B cell (primary cell): ENCODE measurements around the gene SMIM10L2A. TPM values are rescaled to one million over a fixed set of nuclear protein-coding genes. Genes with fewer than 3 reads are reported as not detected.

Source experiments
- ATAC-seq: fragments of 200-7000 bp; cut with Tn5 transposase; one replicate; pipeline ENCODE4 v1.10.0; 2021; ENCODE audit warnings: low read depth, mild to moderate bottlenecking, moderate number of reproducible peaks, moderate library complexity
- CTCF ChIA-PET: fragments of 350-600 bp; sonication (Branson Sonifier 250); formaldehyde crosslinking; loops from one replicate; lab custom pipeline; 2021; ENCODE audit warnings: antibody characterized with exemption, inconsistent platforms; lab: Charles Lee
- POLR2A ChIA-PET: fragments of 350-600 bp; sonication (Branson Sonifier 250); formaldehyde crosslinking; loops from one replicate; lab custom pipeline; 2021; ENCODE audit warnings: antibody characterized with exemption; lab: Charles Lee
- DNase-seq: peaks from one replicate; pipeline ENCODE4 v3.0.0; 2013
- H2AFZ ChIP-seq: 2 replicates; pipeline ENCODE4 v1.6.1; 2012; ENCODE audit warnings: mild to moderate bottlenecking, low read depth, low read length; ENCODE audit not compliant: insufficient read depth, poor library complexity, severe bottlenecking
- H3K27ac ChIP-seq, 2 donors: 1 replicate in 1 of 2; 2 replicates in 1 of 2; pipeline ENCODE4 v1.5.1; 2012 to 2013; ENCODE audit warnings: low read length in 2 of 2, mild to moderate bottlenecking in 2 of 2, moderate library complexity in 1 of 2
- H3K27me3 ChIP-seq, 4 experiments: fragments of 200-600 bp in 1 of 4; sonication (generic) in 1 of 4; replicated peaks in 1 of 4; 1 replicate in 2 of 4; 2 replicates in 2 of 4; pipeline versions ENCODE4 v1.6.1 to v1.7.0; 2013 to 2016; ENCODE audit warnings: low read length in 3 of 4, mild to moderate bottlenecking in 2 of 4, mixed read lengths in 1 of 4, moderate library complexity in 1 of 4; ENCODE audit not compliant: insufficient read depth in 4 of 4, control insufficient read depth in 3 of 4; ENCODE audit errors: control extremely low read depth in 1 of 4
- H3K36me3 ChIP-seq, 2 experiments: replicated peaks in 1 of 2; 1 replicate in 1 of 2; 2 replicates in 1 of 2; pipeline versions ENCODE4 v1.6.1 to v1.7.1; 2013; ENCODE audit warnings: low read length in 1 of 2; ENCODE audit not compliant: insufficient read depth in 2 of 2, control insufficient read depth in 1 of 2; ENCODE audit errors: control extremely low read depth in 1 of 2, extremely low read depth in 1 of 2
- H3K4me1 ChIP-seq, 2 donors: fragments of 200-600 bp in 1 of 2; sonication (generic) in 1 of 2; 1 replicate in 1 of 2; 2 replicates in 1 of 2; pipeline versions ENCODE4 v1.5.1 to v1.6.1; 2013 to 2017; ENCODE audit warnings: low read length in 2 of 2; ENCODE audit not compliant: control insufficient read depth in 2 of 2, insufficient read depth in 2 of 2
- H3K4me2 ChIP-seq: replicated peaks from 2 replicates; pipeline ENCODE3; 2012; ENCODE audit warnings: mild to moderate bottlenecking, low read depth, low read length; ENCODE audit not compliant: poor library complexity, severe bottlenecking
- H3K4me3 ChIP-seq, 5 experiments: fragments of 200-600 bp in 1 of 5; sonication (generic) in 1 of 5; 1 replicate in 3 of 5; 2 replicates in 2 of 5; pipeline versions ENCODE4 v1.5.1 to v1.7.0; 2011 to 2016; ENCODE audit warnings: low read length in 4 of 5, mild to moderate bottlenecking in 4 of 5, low read depth in 2 of 5, control low read depth in 1 of 5, moderate library complexity in 1 of 5; ENCODE audit not compliant: insufficient read depth in 1 of 5; ENCODE audit errors: control extremely low read depth in 1 of 5, extremely low read depth in 1 of 5
- H3K79me2 ChIP-seq: fragments of 200-600 bp; sonication (generic); one replicate; pipeline ENCODE4 v1.6.0; 2016; ENCODE audit warnings: low read length; ENCODE audit not compliant: control insufficient read depth, insufficient read depth
- H3K9ac ChIP-seq: fragments of 200-600 bp; sonication (generic); 2 replicates; pipeline ENCODE4 v1.6.1; 2017; ENCODE audit warnings: mild to moderate bottlenecking, low read length, moderate library complexity
- H3K9me3 ChIP-seq, 3 donors: one replicate each; pipeline versions ENCODE4 v1.6.1 to v1.7.1; 2013; ENCODE audit warnings: low read length in 2 of 3; ENCODE audit not compliant: control insufficient read depth in 2 of 3, insufficient read depth in 1 of 3; ENCODE audit errors: control extremely low read depth in 1 of 3
- H4K20me1 ChIP-seq: 2 replicates; pipeline ENCODE4 v1.6.0; 2012; ENCODE audit warnings: mild to moderate bottlenecking, low read length; ENCODE audit not compliant: insufficient read depth, control insufficient read depth, poor library complexity, severe bottlenecking
- H3K27ac Mint-ChIP-seq: one replicate; pipeline ENCODE4 v1.8.0; 2021; ENCODE audit warnings: mixed read lengths
- H3K27me3 Mint-ChIP-seq: one replicate; pipeline ENCODE4 v1.8.0; 2021; ENCODE audit warnings: mixed read lengths
- H3K4me1 Mint-ChIP-seq: one replicate; pipeline ENCODE4 v1.8.0; 2021; ENCODE audit warnings: mixed read lengths
- H3K4me3 Mint-ChIP-seq: one replicate; pipeline ENCODE4 v1.8.0; 2021; ENCODE audit warnings: mixed read lengths
- H3K9me3 Mint-ChIP-seq: one replicate; pipeline ENCODE4 v1.8.0; 2022; ENCODE audit warnings: mixed read lengths; ENCODE audit not compliant: insufficient read depth
- CTCF ChIP-seq: fragments of 200-600 bp; IDR thresholded peaks from one replicate; pipeline ENCODE4 v1.8.0; 2022; ENCODE audit warnings: antibody characterized with exemption, mild to moderate bottlenecking
- EZH2 ChIP-seq: IDR thresholded peaks from 2 replicates; pipeline ENCODE4 v1.6.1; 2012; ENCODE audit warnings: borderline replicate concordance, low read depth, mild to moderate bottlenecking, moderate library complexity, low read length; ENCODE audit not compliant: insufficient read depth, poor library complexity, severe bottlenecking
- WGBS: methylation state at CpG from one replicate; pipeline ENCODE4 v1.1.5; 2013; ENCODE audit warnings: missing lambda C conversion rate; ENCODE audit not compliant: insufficient coverage; 5-methylcytosine and 5-hydroxymethylcytosine counted together
- intact Hi-C: fragments of 100-400 bp; cut with micrococcal nuclease; formaldehyde crosslinking; loops from one replicate; pipeline ENCODE4 v1.10.0; 2022
- polyA plus RNA-seq: library from polyadenylated mRNA; depleted of rRNA; stranded (reverse); fragments of >200 nt; gene quantifications from 2 replicates; pipeline ENCODE4 v1.2.3, GENCODE V29; 2012
- total RNA-seq, 2 donors: library from RNA; stranded (reverse); fragments of 120-200 nt in 1 of 2; gene quantifications; 1 replicate in 1 of 2; 2 replicates in 1 of 2; pipeline versions ENCODE4 v1.2.3 to v1.2.4, GENCODE V29; 2013 to 2022

SMIM10L2A gene
- total and polyA plus RNA-seq, 2 donors (not counting 1 experiment from before 2014, with no cell fraction given): 0.25 to 0.76 TPM

GRCh38 chrX:135411893-135412292 lies 9.9 kb upstream of the SMIM10L2A start:
- Mint-ChIP-seq H3K27ac (no peak overlapping the region), H3K4me3 (no peak overlapping the region), H3K9me3 (no peaks in the 10 kb centered on the region), H3K4me1 (peaks cover 7% of the 10 kb centered on the region), H3K27me3 (peaks cover 14% of the 10 kb centered on the region)
- Histone ChIP-seq H3K9me3 (no peaks in the 10 kb centered on the region), H4K20me1 (no peaks in the 10 kb centered on the region), H3K4me2 (no peak overlapping the region), H3K79me2 (no peaks in the 10 kb centered on the region), H3K36me3 (no peaks in the 10 kb centered on the region), H3K27ac (no peak overlapping the region), H3K9ac (no peak overlapping the region), H3K4me1 (peaks cover 0 to 6% of the 10 kb centered on the region in 2 donors), H2AFZ (no peak overlapping the region), H3K27me3 (peaks cover 0 to 6% (median 0%) of the 10 kb centered on the region in 4 experiments), H3K4me3 (no peak overlapping the region)
- no peak for ATAC-seq
- POLR2A ChIA-PET: no interaction called here
- intact Hi-C loops: no loop called here
- CTCF ChIA-PET: no interaction called here
- no peak for DNase-seq
- WGBS: no CpG with 5 or more reads among the region's 3 CpGs
- no peak for TF ChIP-seq CTCF
- TF ChIP-seq EZH2: no peak

- Mint-ChIP-seq H3K4me3 (no peak overlapping the region), H3K4me1 (peaks cover 4% of the 10 kb centered on the region), H3K9me3 (no peaks in the 10 kb centered on the region), H3K27me3 (peaks cover 7% of the 10 kb centered on the region), H3K27ac (no peak overlapping the region)
- ChIA-PET POLR2A (no interaction called here), CTCF (no interaction called here)
- H3K27me3 ChIP-seq: peaks cover 0 to 6% (median 0%) of the 10 kb centered on the region in 4 experiments
- DNase-seq (no peak), ATAC-seq (no peak)
- no CpG with 5 or more reads among the region's 4 CpGs for WGBS
- H3K36me3 ChIP-seq: no peaks in the 10 kb centered on the region
- H3K27ac ChIP-seq: no peak overlapping the region
- TF ChIP-seq EZH2 (no peak), CTCF (no peak)
- intact Hi-C loops: no loop called here
- peaks cover 0 to 4% of the 10 kb centered on the region in 2 donors for H3K4me1 ChIP-seq
- no peaks in the 10 kb centered on the region for H4K20me1 ChIP-seq
- H3K9me3 ChIP-seq: no peaks in the 10 kb centered on the region
- no peak overlapping the region for H3K4me2 ChIP-seq
- H3K9ac ChIP-seq: no peak overlapping the region
- H3K79me2 ChIP-seq: no peaks in the 10 kb centered on the region
- no peak overlapping the region for H2AFZ ChIP-seq
- H3K4me3 ChIP-seq: no peak overlapping the region
These were observed 5.2 kb upstream of the SMIM10L2A start for GRCh38 chrX:135416546-135416945.
